IMR-90 (cell line): Measurements from ENCODE around the gene SLC15A2. TPM values are rescaled to one million over a fixed set of nuclear protein-coding genes. Genes with fewer than 3 reads are reported as not detected.

Experiments
- ATAC-seq: fragments of 200-7000 bp; cut with Tn5 transposase; 2 replicates; pipeline ENCODE4 v1.9.1; 2020; ENCODE audit warnings: low read depth, mild to moderate bottlenecking, moderate library complexity
- BruUV-seq: library from RNA; stranded (reverse); fragments of 400-500 nt; replicated peaks from 2 replicates; lab custom pipeline; 2021; lab: Mats Ljungman, UMichigan
- CTCF ChIA-PET: fragments of 300-600 bp; formaldehyde crosslinking; extraction: SDS; loops from one replicate; lab custom pipeline; 2021; ENCODE audit warnings: antibody characterized with exemption; lab: Yijun Ruan, JAX
- POLR2A ChIA-PET: fragments of 300-600 bp; sonication (Branson Sonifier 250); formaldehyde crosslinking; loops from one replicate; lab custom pipeline; 2022; ENCODE audit warnings: antibody characterized with exemption; ENCODE audit not compliant: unreplicated experiment; lab: Charles Lee
- DNase-seq: peaks from one replicate; pipeline ENCODE4 v3.0.0; 2013
- H2AFZ ChIP-seq: replicated peaks from 2 replicates; pipeline ENCODE3; 2013; ENCODE audit warnings: low read length, mild to moderate bottlenecking; ENCODE audit not compliant: poor library complexity
- H2AK5ac ChIP-seq: 2 replicates; pipeline ENCODE4 v1.6.1; 2013; ENCODE audit warnings: low read depth, low read length, inconsistent platforms
- H2AK9ac ChIP-seq: replicated peaks from 2 replicates; pipeline ENCODE3; 2013; ENCODE audit warnings: mild to moderate bottlenecking, low read depth, low read length, moderate library complexity; ENCODE audit not compliant: poor library complexity
- H2BK120ac ChIP-seq: 2 replicates; pipeline ENCODE4 v1.6.1; 2013; ENCODE audit warnings: low read depth, low read length, inconsistent platforms
- H2BK15ac ChIP-seq: 3 replicates; pipeline ENCODE4 v1.6.1; 2013; ENCODE audit warnings: low read depth, low read length, inconsistent platforms
- H2BK20ac ChIP-seq: 2 replicates; pipeline ENCODE4 v1.6.1; 2013; ENCODE audit warnings: low read depth, mild to moderate bottlenecking, inconsistent platforms, low read length, moderate library complexity
- H2BK5ac ChIP-seq: 2 replicates; pipeline ENCODE4 v1.6.1; 2013; ENCODE audit warnings: mild to moderate bottlenecking, low read depth, low read length, inconsistent platforms; ENCODE audit not compliant: poor library complexity, severe bottlenecking
- H3K14ac ChIP-seq: replicated peaks from 2 replicates; pipeline ENCODE4 v1.6.1; 2013; ENCODE audit warnings: low read depth, low read length, inconsistent platforms
- H3K18ac ChIP-seq: 2 replicates; pipeline ENCODE4 v1.6.1; 2013; ENCODE audit warnings: low read depth, low read length, control low read depth
- H3K23ac ChIP-seq: 2 replicates; pipeline ENCODE4 v1.6.1; 2013; ENCODE audit warnings: low read depth, low read length, inconsistent platforms
- H3K27ac ChIP-seq: 2 replicates; pipeline ENCODE4 v1.5.1; 2013; ENCODE audit warnings: mild to moderate bottlenecking, control low read depth, low read length; ENCODE audit not compliant: insufficient read depth
- H3K27me3 ChIP-seq: 2 replicates; pipeline ENCODE4 v1.6.1; 2013; ENCODE audit warnings: low read length; ENCODE audit not compliant: control insufficient read depth, insufficient read depth
- H3K36me3 ChIP-seq: 2 replicates; pipeline ENCODE4 v1.6.1; 2013; ENCODE audit warnings: low read length, mixed read lengths; ENCODE audit not compliant: control insufficient read depth, insufficient read depth
- H3K4ac ChIP-seq: 2 replicates; pipeline ENCODE4 v1.6.1; 2013; ENCODE audit warnings: low read depth, low read length, inconsistent platforms
- H3K4me1 ChIP-seq: 2 replicates; pipeline ENCODE4 v1.6.1; 2013; ENCODE audit warnings: low read length, mixed read lengths; ENCODE audit not compliant: control insufficient read depth, insufficient read depth
- H3K4me2 ChIP-seq: 2 replicates; pipeline ENCODE4 v1.6.1; 2013; ENCODE audit warnings: low read depth, mild to moderate bottlenecking, control low read depth, low read length, moderate library complexity
- H3K4me3 ChIP-seq: 2 replicates; pipeline ENCODE4 v1.5.1; 2013; ENCODE audit warnings: low read depth, mild to moderate bottlenecking, control low read depth, low read length, moderate library complexity; ENCODE audit not compliant: insufficient read depth
- H3K56ac ChIP-seq: 2 replicates; pipeline ENCODE4 v1.6.1; 2013; ENCODE audit warnings: low read length, inconsistent platforms; ENCODE audit not compliant: insufficient read depth; ENCODE audit errors: extremely low read depth
- H3K79me1 ChIP-seq, 2 experiments: 2 replicates each; pipeline ENCODE4 v1.6.1; 2013; ENCODE audit warnings: low read length in 2 of 2, inconsistent platforms in 1 of 2, low read depth in 1 of 2
- H3K9ac ChIP-seq: 2 replicates; pipeline ENCODE4 v1.6.1; 2013; ENCODE audit warnings: low read depth, low read length, control low read depth
- H3K9me1 ChIP-seq: 2 replicates; pipeline ENCODE4 v1.6.1; 2013; ENCODE audit warnings: low read length, inconsistent platforms; ENCODE audit not compliant: insufficient read depth
- H3K9me3 ChIP-seq: 2 replicates; pipeline ENCODE4 v1.6.1; 2013; ENCODE audit warnings: low read length; ENCODE audit not compliant: control insufficient read depth, insufficient read depth
- H4K20me1 ChIP-seq: 2 replicates; pipeline ENCODE4 v1.6.1; 2013; ENCODE audit warnings: low read length, inconsistent platforms; ENCODE audit not compliant: insufficient read depth
- H4K5ac ChIP-seq: 2 replicates; pipeline ENCODE4 v1.6.1; 2013; ENCODE audit warnings: mild to moderate bottlenecking, low read depth, low read length, control low read depth
- H4K8ac ChIP-seq, 2 experiments: 2 replicates each; pipeline ENCODE4 v1.6.1; 2013; ENCODE audit warnings: low read depth in 2 of 2, low read length in 2 of 2, control low read depth in 1 of 2, inconsistent platforms in 1 of 2
- H4K91ac ChIP-seq: 2 replicates; pipeline ENCODE4 v1.6.1; 2013; ENCODE audit warnings: low read depth, low read length, inconsistent platforms; ENCODE audit not compliant: insufficient read depth
- BHLHE40 ChIP-seq: fragments of 150-350 bp; IDR thresholded peaks from 2 replicates; pipeline ENCODE4 v1.6.1; 2016; ENCODE audit warnings: mild to moderate bottlenecking, low read depth, low read length
- CEBPB ChIP-seq: IDR thresholded peaks from 2 replicates; pipeline ENCODE4 v1.6.1; 2012; ENCODE audit warnings: low read depth, low read length, improper control_type of control experiment
- CHD1 ChIP-seq: IDR thresholded peaks from 2 replicates; pipeline ENCODE4 v1.6.1; 2012; ENCODE audit warnings: low read depth, low read length, improper control_type of control experiment
- ELK1 ChIP-seq: fragments of 150-350 bp; IDR thresholded peaks from 2 replicates; pipeline ENCODE4 v1.6.1; 2016; ENCODE audit warnings: low read depth, mild to moderate bottlenecking, low read length, moderate library complexity, borderline replicate concordance
- FOS ChIP-seq: fragments of 150-350 bp; IDR thresholded peaks from 2 replicates; pipeline ENCODE4 v1.6.1; 2016; ENCODE audit warnings: low read depth, low read length
- MAFK ChIP-seq: IDR thresholded peaks from 2 replicates; pipeline ENCODE4 v1.6.1; 2012; ENCODE audit warnings: low read depth, low read length, improper control_type of control experiment
- MAZ ChIP-seq: IDR thresholded peaks from 2 replicates; pipeline ENCODE4 v1.6.1; 2012; ENCODE audit warnings: low read depth, mild to moderate bottlenecking, low read length, improper control_type of control experiment, moderate library complexity, borderline replicate concordance
- MXI1 ChIP-seq: IDR thresholded peaks from 2 replicates; pipeline ENCODE4 v1.6.1; 2012; ENCODE audit warnings: low read depth, mild to moderate bottlenecking, low read length, moderate library complexity, borderline replicate concordance
- NFE2L2 ChIP-seq: fragments of 150-350 bp; IDR thresholded peaks from 2 replicates; pipeline ENCODE4 v1.6.1; 2016; ENCODE audit warnings: low read depth, mild to moderate bottlenecking, low read length
- POLR2A ChIP-seq: IDR thresholded peaks from 2 replicates; pipeline ENCODE4 v1.6.1; 2012; ENCODE audit warnings: mild to moderate bottlenecking, low read depth, low read length
- RAD21 ChIP-seq: IDR thresholded peaks from 2 replicates; pipeline ENCODE4 v1.6.1; 2012; ENCODE audit warnings: low read length, improper control_type of control experiment
- RCOR1 ChIP-seq: IDR thresholded peaks from 2 replicates; pipeline ENCODE4 v1.6.1; 2012; ENCODE audit warnings: mild to moderate bottlenecking, low read length, improper control_type of control experiment; ENCODE audit not compliant: insufficient replicate concordance
- RFX5 ChIP-seq: IDR thresholded peaks from 2 replicates; pipeline ENCODE4 v1.8.0; 2012; ENCODE audit warnings: low read depth, mild to moderate bottlenecking, low read length, moderate library complexity
- SMC3 ChIP-seq: fragments of 150-350 bp; IDR thresholded peaks from 2 replicates; pipeline ENCODE4 v1.6.1; 2016; ENCODE audit warnings: low read depth, mild to moderate bottlenecking, antibody characterized with exemption, low read length, moderate library complexity
- WGBS, 2 experiments: methylation state at CpG; one replicate each; pipeline versions ENCODE4 v1.1.5 to v1.1.7; 2013; ENCODE audit warnings: missing lambda C conversion rate in 2 of 2; ENCODE audit not compliant: insufficient read length in 1 of 2; ENCODE audit errors: extremely low coverage in 2 of 2; 5-methylcytosine and 5-hydroxymethylcytosine counted together
- dilution Hi-C: fragments of 300-500 bp; cut with HindIII; formaldehyde crosslinking; loops from one replicate; pipeline ENCODE4 v1.14.3; 2018; ENCODE audit warnings: low sequenced_read_pairs; ENCODE audit not compliant: unreplicated experiment
- in situ Hi-C: fragments of 300-500 bp; cut with MboI; formaldehyde crosslinking; loops from 3 replicates; pipeline ENCODE4 v1.14.3; 2019; ENCODE audit warnings: low sequenced_read_pairs, inconsistent platforms, mixed read lengths
- intact Hi-C: fragments of 100-400 bp; cut with micrococcal nuclease; formaldehyde crosslinking; loops from 2 replicates; pipeline ENCODE4 v1.10.0; 2022
- polyA plus RNA-seq, 3 experiments: library from polyadenylated mRNA; depleted of rRNA; stranded (reverse); fragments of >200 nt; gene quantifications; 2 replicates each; pipeline ENCODE4 v1.2.3, GENCODE V29; 2012; ENCODE audit warnings: low replicate concordance in 1 of 3
- total RNA-seq: library from RNA; depleted of rRNA; stranded (reverse); fragments of >200 nt; gene quantifications from 2 replicates; pipeline ENCODE4 v1.2.3, GENCODE V29; 2012
- TF ChIP-seq, protein P1 (sequence below): fragments of 150-350 bp; IDR thresholded peaks from 2 replicates; pipeline ENCODE4 v1.6.1; 2017; ENCODE audit warnings: mild to moderate bottlenecking, antibody characterized with exemption, low read length, low read depth
- TF ChIP-seq, protein P2 (sequence below): conservative IDR thresholded peaks from 2 replicates; pipeline ENCODE4 v1.5.1; 2012; ENCODE audit warnings: mild to moderate bottlenecking, low read depth, low read length, improper control_type of control experiment

The SLC15A2 gene
- total and polyA plus RNA-seq, 2 of the 4 experiments (the other 2 are of a cell fraction) = 0.18 to 0.31 TPM

GRCh38 chr3:121871430-121871829 is 22.8 kb upstream of the SLC15A2 start:
- TF ChIP-seq BHLHE40 (no peak), RAD21 (no peak), RCOR1 (no peak), SMC3 (no peak), NFE2L2 (no peak), POLR2A (no peak), CHD1 (no peak), FOS (no peak), CEBPB (no peak), ELK1 (no peak), MAZ (no peak), MXI1 (no peak), MAFK (no peak), RFX5 (no peak)
- TF ChIP-seq, protein P1, sequence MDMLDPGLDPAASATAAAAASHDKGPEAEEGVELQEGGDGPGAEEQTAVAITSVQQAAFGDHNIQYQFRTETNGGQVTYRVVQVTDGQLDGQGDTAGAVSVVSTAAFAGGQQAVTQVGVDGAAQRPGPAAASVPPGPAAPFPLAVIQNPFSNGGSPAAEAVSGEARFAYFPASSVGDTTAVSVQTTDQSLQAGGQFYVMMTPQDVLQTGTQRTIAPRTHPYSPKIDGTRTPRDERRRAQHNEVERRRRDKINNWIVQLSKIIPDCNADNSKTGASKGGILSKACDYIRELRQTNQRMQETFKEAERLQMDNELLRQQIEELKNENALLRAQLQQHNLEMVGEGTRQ = no peak
- TF ChIP-seq, protein P2, sequence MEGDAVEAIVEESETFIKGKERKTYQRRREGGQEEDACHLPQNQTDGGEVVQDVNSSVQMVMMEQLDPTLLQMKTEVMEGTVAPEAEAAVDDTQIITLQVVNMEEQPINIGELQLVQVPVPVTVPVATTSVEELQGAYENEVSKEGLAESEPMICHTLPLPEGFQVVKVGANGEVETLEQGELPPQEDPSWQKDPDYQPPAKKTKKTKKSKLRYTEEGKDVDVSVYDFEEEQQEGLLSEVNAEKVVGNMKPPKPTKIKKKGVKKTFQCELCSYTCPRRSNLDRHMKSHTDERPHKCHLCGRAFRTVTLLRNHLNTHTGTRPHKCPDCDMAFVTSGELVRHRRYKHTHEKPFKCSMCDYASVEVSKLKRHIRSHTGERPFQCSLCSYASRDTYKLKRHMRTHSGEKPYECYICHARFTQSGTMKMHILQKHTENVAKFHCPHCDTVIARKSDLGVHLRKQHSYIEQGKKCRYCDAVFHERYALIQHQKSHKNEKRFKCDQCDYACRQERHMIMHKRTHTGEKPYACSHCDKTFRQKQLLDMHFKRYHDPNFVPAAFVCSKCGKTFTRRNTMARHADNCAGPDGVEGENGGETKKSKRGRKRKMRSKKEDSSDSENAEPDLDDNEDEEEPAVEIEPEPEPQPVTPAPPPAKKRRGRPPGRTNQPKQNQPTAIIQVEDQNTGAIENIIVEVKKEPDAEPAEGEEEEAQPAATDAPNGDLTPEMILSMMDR = no peak
- ATAC-seq (no peak), DNase-seq (no peak)
- H3K4ac ChIP-seq = no peak overlapping the region
- in situ Hi-C loops = no loop called here
- no peak overlapping the region for H2AFZ ChIP-seq
- no peaks in the 10 kb centered on the region for H3K36me3 ChIP-seq
- H3K9me3 ChIP-seq = no peaks in the 10 kb centered on the region
- H2AK5ac ChIP-seq = no peak overlapping the region
- ChIA-PET CTCF (no interaction called here), POLR2A (no interaction called here)
- no CpG with 5 or more reads among the region's 1 CpG for WGBS, 2 experiments
- H3K9me1 ChIP-seq = no peaks in the 10 kb centered on the region
- H2BK120ac ChIP-seq = no peak overlapping the region
- no peak overlapping the region for H3K27ac ChIP-seq
- H3K4me3 ChIP-seq = no peak overlapping the region
- no peak overlapping the region for H4K5ac ChIP-seq
- no TSS peak for BruUV-seq
- H3K4me2 ChIP-seq = no peak overlapping the region
- no peak overlapping the region for H2AK9ac ChIP-seq
- dilution Hi-C loops = no loop called here
- no peaks in the 10 kb centered on the region for H3K27me3 ChIP-seq
- H3K9ac ChIP-seq = no peak overlapping the region
- no peak overlapping the region for H3K56ac ChIP-seq
- intact Hi-C loops = no loop called here
- H2BK20ac ChIP-seq = no peak overlapping the region
- no peaks in the 10 kb centered on the region for H4K20me1 ChIP-seq
- H2BK15ac ChIP-seq = no peak overlapping the region
- H3K4me1 ChIP-seq = no peaks in the 10 kb centered on the region
- no peak overlapping the region for H4K91ac ChIP-seq
- no peak overlapping the region for H2BK5ac ChIP-seq
- no peaks in the 10 kb centered on the region for H3K79me1 ChIP-seq
- no peak overlapping the region for H3K23ac ChIP-seq
- H4K8ac ChIP-seq = no peak overlapping the region
- no peak overlapping the region for H3K18ac ChIP-seq
- H3K14ac ChIP-seq = no peak overlapping the region
